Vagina (tissue), 2 donors: Measurements from ENCODE around the gene ACSM3. TPM values are rescaled to one million over a fixed set of nuclear protein-coding genes. Genes with fewer than 3 reads are reported as not detected.

Experiments used
- DNase-seq, 2 donors: peaks; one replicate each; pipeline ENCODE4 v3.0.0-alpha.2; 2017; ENCODE audit errors: extremely low spot score in 2 of 2
- H3K27ac ChIP-seq: fragments of 200-600 bp; sonication (generic); one replicate; pipeline ENCODE4 v1.5.1; 2019
- H3K27me3 ChIP-seq: fragments of 200-600 bp; sonication (generic); one replicate; pipeline ENCODE4 v1.5.1; 2019
- H3K36me3 ChIP-seq, 2 donors: fragments of 200-600 bp; sonication (generic); one replicate each; pipeline ENCODE4 v1.5.1; 2017 to 2019
- H3K4me1 ChIP-seq: fragments of 200-600 bp; sonication (generic); one replicate; pipeline ENCODE4 v1.5.1; 2019
- H3K4me3 ChIP-seq, 2 donors: fragments of 200-600 bp; sonication (generic); 1 replicate in 1 of 2; 2 replicates in 1 of 2; pipeline ENCODE4 v1.5.1; 2016 to 2019
- H3K9me3 ChIP-seq: fragments of 200-600 bp; sonication (generic); one replicate; pipeline ENCODE4 v1.5.1; 2019
- CTCF ChIP-seq, 3 experiments: fragments of 450-650 bp in 2 of 3; fragments of 200-600 bp in 1 of 3; sonication (generic) in 1 of 3; IDR thresholded peaks; one replicate each; pipeline ENCODE4 v1.5.1; 2017 to 2019; ENCODE audit warnings: antibody characterized with exemption in 3 of 3, mild to moderate bottlenecking in 2 of 3, moderate library complexity in 2 of 3
- POLR2A ChIP-seq, 2 donors: fragments of 450-650 bp; IDR thresholded peaks; one replicate each; pipeline ENCODE4 v1.6.1; 2017; ENCODE audit warnings: antibody characterized with exemption in 2 of 2, mild to moderate bottlenecking in 2 of 2, moderate library complexity in 2 of 2
- POLR2AphosphoS5 ChIP-seq, 2 donors: sonication (generic); formaldehyde crosslinking; IDR thresholded peaks; one replicate each; pipeline ENCODE4 v1.9.0; 2017; ENCODE audit warnings: antibody characterized with exemption in 2 of 2, mild to moderate bottlenecking in 2 of 2, low read depth in 1 of 2; ENCODE audit not compliant: insufficient read depth in 1 of 2
- intact Hi-C: fragments of 100-400 bp; cut with DNase I; formaldehyde crosslinking; loops from one replicate; pipeline ENCODE4 v1.15.1; 2023
- total RNA-seq: library from RNA; depleted of rRNA; stranded (reverse); fragments of >200 nt; gene quantifications from one replicate; pipeline ENCODE4 v1.2.3, GENCODE V29; 2016

The ACSM3 gene
- total RNA-seq, 1 donor from 2014 or later, result 70.2 TPM

- no peak overlapping the region for H3K4me3 ChIP-seq
- peaks cover 7% of the 10 kb centered on the region for H3K4me1 ChIP-seq
- H3K9me3 ChIP-seq, result no peaks in the 10 kb centered on the region
- no peaks in the 10 kb centered on the region for H3K36me3 ChIP-seq
- DNase-seq, result no peak
- no peak overlapping the region for H3K27ac ChIP-seq
- no peak for TF ChIP-seq CTCF (IDR thresholded peaks at IDR 0.05)
- no peak for TF ChIP-seq POLR2AphosphoS5 (IDR thresholded peaks at IDR 0.05; ENCODE audit: insufficient read depth in 1 of 2, low read depth in 1 of 2)
- no peak for TF ChIP-seq POLR2A (IDR thresholded peaks at IDR 0.05)
- H3K27me3 ChIP-seq, result no peaks in the 10 kb centered on the region
- intact Hi-C loops, result no loop called here
These were observed 1.9 kb downstream of the ACSM3 start for GRCh38 chr16:20765732-20766131.

- no peaks in the 10 kb centered on the region for H3K27me3 ChIP-seq
- intact Hi-C loops, result no loop called here
These were observed 2.5 kb downstream of the ACSM3 start for GRCh38 chr16:20766294-20766693.

GRCh38 chr16:20767577-20767976 lies 3.8 kb downstream of the ACSM3 start:
- peaks cover 7% of the 10 kb centered on the region for H3K4me1 ChIP-seq
- no peak overlapping the region for H3K4me3 ChIP-seq
- H3K9me3 ChIP-seq, result no peaks in the 10 kb centered on the region
- TF ChIP-seq CTCF (IDR thresholded peaks at IDR 0.05), result no peak
- TF ChIP-seq POLR2A (IDR thresholded peaks at IDR 0.05), result no peak
- no peak for TF ChIP-seq POLR2AphosphoS5 (IDR thresholded peaks at IDR 0.05; ENCODE audit: insufficient read depth in 1 of 2, low read depth in 1 of 2)
- H3K36me3 ChIP-seq, result no peaks in the 10 kb centered on the region
- intact Hi-C loops, result no loop called here
- DNase-seq, result no peak
- no peaks in the 10 kb centered on the region for H3K27me3 ChIP-seq
- H3K27ac ChIP-seq, result no peak overlapping the region

More at GRCh38 chr16:20766294-20766693, 2.5 kb downstream of the ACSM3 start:
- TF ChIP-seq POLR2A (IDR thresholded peaks at IDR 0.05), result no peak
- TF ChIP-seq CTCF (IDR thresholded peaks at IDR 0.05), result no peak
- peaks cover 7% of the 10 kb centered on the region for H3K4me1 ChIP-seq
- H3K9me3 ChIP-seq, result no peaks in the 10 kb centered on the region
- DNase-seq, result no peak
- no peak overlapping the region for H3K27ac ChIP-seq
- no peaks in the 10 kb centered on the region for H3K36me3 ChIP-seq
- no peak overlapping the region for H3K4me3 ChIP-seq

- H3K4me3 ChIP-seq, result no peak overlapping the region
- no peak for TF ChIP-seq POLR2A (IDR thresholded peaks at IDR 0.05)
- no peak for TF ChIP-seq POLR2AphosphoS5 (IDR thresholded peaks at IDR 0.05; ENCODE audit: insufficient read depth in 1 of 2, low read depth in 1 of 2)
- no peak for TF ChIP-seq CTCF (IDR thresholded peaks at IDR 0.05)
- no peak overlapping the region for H3K27ac ChIP-seq
- H3K36me3 ChIP-seq, result no peaks in the 10 kb centered on the region
- peaks cover 7% of the 10 kb centered on the region for H3K4me1 ChIP-seq
- H3K27me3 ChIP-seq, result no peaks in the 10 kb centered on the region
- intact Hi-C loops, result no loop called here
- H3K9me3 ChIP-seq, result no peaks in the 10 kb centered on the region
- no peak for DNase-seq
These were observed 4.3 kb downstream of the ACSM3 start for GRCh38 chr16:20768121-20768520.

GRCh38 chr16:20768818-20769217 lies 5.0 kb downstream of the ACSM3 start:
- no peak for DNase-seq
- H3K9me3 ChIP-seq, result no peaks in the 10 kb centered on the region
- peaks cover 7% of the 10 kb centered on the region for H3K4me1 ChIP-seq
- no peak for TF ChIP-seq POLR2A (IDR thresholded peaks at IDR 0.05)
- no peak for TF ChIP-seq POLR2AphosphoS5 (IDR thresholded peaks at IDR 0.05; ENCODE audit: insufficient read depth in 1 of 2, low read depth in 1 of 2)
- TF ChIP-seq CTCF (IDR thresholded peaks at IDR 0.05), result no peak
- H3K36me3 ChIP-seq, result no peaks in the 10 kb centered on the region
- no peaks in the 10 kb centered on the region for H3K27me3 ChIP-seq
- no peak overlapping the region for H3K4me3 ChIP-seq
- no peak overlapping the region for H3K27ac ChIP-seq
- intact Hi-C loops, result no loop called here
